ENCODE measurements around the gene NAA60.

Gene NAA60

GRCh38 chr16:3443108-3444031 lies at the start of gene NAA60, which contains the start of gene ZNF597 (continued):
- TF ChIP-seq ZNF280D (tag by site-specific recombination; IDR thresholded peaks at IDR 0.05): no peak
- TF ChIP-seq HOXD13 (CRISPR knock-in tag; IDR thresholded peaks at IDR 0.05; ENCODE audit: borderline replicate concordance): no peak
- no peak for TF ChIP-seq ZNF391 (tag by site-specific recombination; IDR thresholded peaks at IDR 0.05; ENCODE audit: borderline replicate concordance, low read depth)
- no peak for TF ChIP-seq ZNF843 (tag by site-specific recombination; IDR thresholded peaks at IDR 0.05)
- TF ChIP-seq, protein P1, sequence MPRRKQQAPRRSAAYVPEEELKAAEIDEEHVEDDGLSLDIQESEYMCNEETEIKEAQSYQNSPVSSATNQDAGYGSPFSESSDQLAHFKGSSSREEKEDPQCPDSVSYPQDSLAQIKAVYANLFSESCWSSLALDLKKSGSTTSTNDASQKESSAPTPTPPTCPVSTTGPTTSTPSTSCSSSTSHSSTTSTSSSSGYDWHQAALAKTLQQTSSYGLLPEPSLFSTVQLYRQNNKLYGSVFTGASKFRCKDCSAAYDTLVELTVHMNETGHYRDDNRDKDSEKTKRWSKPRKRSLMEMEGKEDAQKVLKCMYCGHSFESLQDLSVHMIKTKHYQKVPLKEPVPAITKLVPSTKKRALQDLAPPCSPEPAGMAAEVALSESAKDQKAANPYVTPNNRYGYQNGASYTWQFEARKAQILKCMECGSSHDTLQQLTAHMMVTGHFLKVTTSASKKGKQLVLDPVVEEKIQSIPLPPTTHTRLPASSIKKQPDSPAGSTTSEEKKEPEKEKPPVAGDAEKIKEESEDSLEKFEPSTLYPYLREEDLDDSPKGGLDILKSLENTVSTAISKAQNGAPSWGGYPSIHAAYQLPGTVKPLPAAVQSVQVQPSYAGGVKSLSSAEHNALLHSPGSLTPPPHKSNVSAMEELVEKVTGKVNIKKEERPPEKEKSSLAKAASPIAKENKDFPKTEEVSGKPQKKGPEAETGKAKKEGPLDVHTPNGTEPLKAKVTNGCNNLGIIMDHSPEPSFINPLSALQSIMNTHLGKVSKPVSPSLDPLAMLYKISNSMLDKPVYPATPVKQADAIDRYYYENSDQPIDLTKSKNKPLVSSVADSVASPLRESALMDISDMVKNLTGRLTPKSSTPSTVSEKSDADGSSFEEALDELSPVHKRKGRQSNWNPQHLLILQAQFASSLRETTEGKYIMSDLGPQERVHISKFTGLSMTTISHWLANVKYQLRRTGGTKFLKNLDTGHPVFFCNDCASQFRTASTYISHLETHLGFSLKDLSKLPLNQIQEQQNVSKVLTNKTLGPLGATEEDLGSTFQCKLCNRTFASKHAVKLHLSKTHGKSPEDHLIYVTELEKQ (tag by site-specific recombination; IDR thresholded peaks at IDR 0.05; ENCODE audit: borderline replicate concordance): no peak
- TF ChIP-seq ZFP69B (tag by site-specific recombination; IDR thresholded peaks at IDR 0.05): peak; percentile 57
- no peak for TF ChIP-seq GLIS2 (tag by site-specific recombination; IDR thresholded peaks at IDR 0.05)
- no peak for TF ChIP-seq ZNF221 (tag by site-specific recombination; IDR thresholded peaks at IDR 0.05; ENCODE audit: borderline replicate concordance)
- no peak for TF ChIP-seq ZNF791 (tag by site-specific recombination; IDR thresholded peaks at IDR 0.05)
- TF ChIP-seq, protein P2, sequence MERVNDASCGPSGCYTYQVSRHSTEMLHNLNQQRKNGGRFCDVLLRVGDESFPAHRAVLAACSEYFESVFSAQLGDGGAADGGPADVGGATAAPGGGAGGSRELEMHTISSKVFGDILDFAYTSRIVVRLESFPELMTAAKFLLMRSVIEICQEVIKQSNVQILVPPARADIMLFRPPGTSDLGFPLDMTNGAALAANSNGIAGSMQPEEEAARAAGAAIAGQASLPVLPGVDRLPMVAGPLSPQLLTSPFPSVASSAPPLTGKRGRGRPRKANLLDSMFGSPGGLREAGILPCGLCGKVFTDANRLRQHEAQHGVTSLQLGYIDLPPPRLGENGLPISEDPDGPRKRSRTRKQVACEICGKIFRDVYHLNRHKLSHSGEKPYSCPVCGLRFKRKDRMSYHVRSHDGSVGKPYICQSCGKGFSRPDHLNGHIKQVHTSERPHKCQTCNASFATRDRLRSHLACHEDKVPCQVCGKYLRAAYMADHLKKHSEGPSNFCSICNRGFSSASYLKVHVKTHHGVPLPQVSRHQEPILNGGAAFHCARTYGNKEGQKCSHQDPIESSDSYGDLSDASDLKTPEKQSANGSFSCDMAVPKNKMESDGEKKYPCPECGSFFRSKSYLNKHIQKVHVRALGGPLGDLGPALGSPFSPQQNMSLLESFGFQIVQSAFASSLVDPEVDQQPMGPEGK (tag by site-specific recombination; IDR thresholded peaks at IDR 0.05): peak; percentile 43
- no peak for TF ChIP-seq ZSCAN16 (tag by site-specific recombination; IDR thresholded peaks at IDR 0.05)
- TF ChIP-seq EGR2 (tag by site-specific recombination; IDR thresholded peaks at IDR 0.05; ENCODE audit: low read depth): peak; percentile 66
- TF ChIP-seq ZNF16 (tag by site-specific recombination; IDR thresholded peaks at IDR 0.05; ENCODE audit: low read depth): no peak
- no peak for TF ChIP-seq ZFP37 (tag by site-specific recombination; IDR thresholded peaks at IDR 0.05)
- TF ChIP-seq IKZF3 (tag by site-specific recombination; IDR thresholded peaks at IDR 0.05): no peak
- no peak for TF ChIP-seq ATF2 (tag by site-specific recombination; IDR thresholded peaks at IDR 0.05; ENCODE audit: low read depth)
- TF ChIP-seq ZNF335 (tag by site-specific recombination; conservative IDR thresholded peaks at IDR 0.05): peak; percentile 90
- TF ChIP-seq KLF17 (tag by site-specific recombination; IDR thresholded peaks at IDR 0.05): peak; percentile 18; the same call in 1 of the 2 replicates
- TF ChIP-seq TCF7L2 (IDR thresholded peaks at IDR 0.05; ENCODE audit: borderline replicate concordance, low read depth, low read length): no peak
- TF ChIP-seq ZNF580 (tag by site-specific recombination; IDR thresholded peaks at IDR 0.05): peak; percentile 74
- TF ChIP-seq ZNF302 (tag by site-specific recombination; IDR thresholded peaks at IDR 0.05; ENCODE audit: low read depth): no peak
- no peak for TF ChIP-seq ZNF585B (tag by site-specific recombination; IDR thresholded peaks at IDR 0.05)
- no peak for TF ChIP-seq ZBTB21 (tag by site-specific recombination; IDR thresholded peaks at IDR 0.05)
- no peak for TF ChIP-seq ZNF830 (tag by site-specific recombination; IDR thresholded peaks at IDR 0.05; ENCODE audit: low read depth)
- TF ChIP-seq ZNF426 (tag by site-specific recombination; IDR thresholded peaks at IDR 0.05): no peak
- TF ChIP-seq ZNF785 (tag by site-specific recombination; IDR thresholded peaks at IDR 0.05): no peak
- TF ChIP-seq ZNF621 (tag by site-specific recombination; IDR thresholded peaks at IDR 0.05): no peak
- no peak for TF ChIP-seq FEZF1 (tag by site-specific recombination; IDR thresholded peaks at IDR 0.05)

Data from HEK293 (cell line).